ENCODE measurements around the gene PRICKLE3.

DNA sequence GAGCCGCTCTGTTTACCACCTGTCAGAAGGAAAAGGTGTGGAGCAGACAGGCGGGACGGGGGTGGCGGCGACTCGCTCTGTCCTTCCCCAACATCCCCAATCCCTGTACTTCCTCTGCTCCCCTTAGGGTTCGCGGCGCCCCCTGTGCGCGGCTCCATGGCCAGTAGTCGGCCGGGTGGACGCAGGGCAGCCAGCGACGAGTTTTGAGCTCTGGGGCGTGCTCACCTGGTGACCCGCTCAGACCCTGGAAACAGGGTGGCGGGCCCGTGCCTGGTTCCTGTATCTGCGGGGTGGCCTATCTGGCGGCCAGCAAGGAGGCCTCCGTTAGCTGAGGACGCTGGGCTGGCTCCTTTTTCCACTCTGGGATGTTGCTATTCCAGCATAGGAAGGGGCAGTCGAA is 29.0 kb downstream of the PRICKLE3 start:
- TF ChIP-seq POLR2A (IDR thresholded peaks at IDR 0.05) (no peak), CTCF (IDR thresholded peaks at IDR 0.05) (no peak)

Data from adrenal gland (tissue), 5 donors.